Astrocyte (in vitro differentiated cells and primary cell): ENCODE data around the gene ABHD16B. TPM values are rescaled to one million over a fixed set of nuclear protein-coding genes. Genes with fewer than 3 reads are reported as not detected.

Experiments
- DNase-seq: peaks from one replicate; pipeline ENCODE4 v3.0.0-alpha.2; 2010; ENCODE audit warnings: low read depth
- FAIRE-seq: peaks from 2 replicates; lab custom pipeline; 2011; peaks lifted over from hg19 to GRCh38; lab: Jason Lieb, UNC
- H2AFZ ChIP-seq: 2 replicates; pipeline ENCODE4 v1.6.0; 2012; ENCODE audit warnings: low read depth, low read length, inconsistent platforms
- H3K27ac ChIP-seq: 2 replicates; pipeline ENCODE4 v1.5.1; 2011; ENCODE audit warnings: low read depth, low read length, inconsistent platforms
- H3K27me3 ChIP-seq: 2 replicates; pipeline ENCODE4 v1.6.0; 2011; ENCODE audit warnings: low read length, inconsistent platforms; ENCODE audit not compliant: insufficient read depth
- H3K36me3 ChIP-seq: 2 replicates; pipeline ENCODE4 v1.5.1; 2011; ENCODE audit warnings: low read length, inconsistent platforms; ENCODE audit not compliant: insufficient read depth
- H3K4me1 ChIP-seq: 2 replicates; pipeline ENCODE4 v1.5.1; 2011; ENCODE audit warnings: low read length, inconsistent platforms; ENCODE audit not compliant: insufficient read depth
- H3K4me2 ChIP-seq: 2 replicates; pipeline ENCODE4 v1.6.0; 2012; ENCODE audit warnings: low read length, inconsistent platforms
- H3K4me3 ChIP-seq: 2 replicates; pipeline ENCODE4 v1.5.1; 2011; ENCODE audit warnings: low read depth, mild to moderate bottlenecking, low read length, inconsistent platforms; ENCODE audit not compliant: insufficient read depth
- H3K79me2 ChIP-seq: 2 replicates; pipeline ENCODE4 v1.6.0; 2012; ENCODE audit warnings: mild to moderate bottlenecking, low read length, inconsistent platforms; ENCODE audit not compliant: insufficient read depth
- H3K9ac ChIP-seq: 2 replicates; pipeline ENCODE4 v1.6.0; 2012; ENCODE audit warnings: mild to moderate bottlenecking, low read length, inconsistent platforms
- H3K9me3 ChIP-seq: 2 replicates; pipeline ENCODE4 v1.5.1; 2012; ENCODE audit warnings: low read depth, mild to moderate bottlenecking, low read length, inconsistent platforms; ENCODE audit not compliant: insufficient read depth
- H4K20me1 ChIP-seq: 2 replicates; pipeline ENCODE4 v1.6.0; 2012; ENCODE audit warnings: low read length, inconsistent platforms; ENCODE audit not compliant: insufficient read depth
- H3K27ac Mint-ChIP-seq: one replicate; pipeline ENCODE4 v1.8.0; 2021; ENCODE audit warnings: mild to moderate bottlenecking, mixed read lengths; ENCODE audit not compliant: unreplicated experiment
- H3K27me3 Mint-ChIP-seq: one replicate; pipeline ENCODE4 v1.8.0; 2021; ENCODE audit warnings: low read depth, mixed read lengths; ENCODE audit not compliant: unreplicated experiment
- H3K36me3 Mint-ChIP-seq: one replicate; pipeline ENCODE4 v1.8.0; 2021; ENCODE audit warnings: low read depth, mixed read lengths; ENCODE audit not compliant: unreplicated experiment
- H3K4me1 Mint-ChIP-seq: one replicate; pipeline ENCODE4 v1.8.0; 2021; ENCODE audit warnings: low read depth, mixed read lengths; ENCODE audit not compliant: unreplicated experiment
- H3K4me3 Mint-ChIP-seq: one replicate; pipeline ENCODE4 v1.8.0; 2021; ENCODE audit warnings: mild to moderate bottlenecking, moderate library complexity, mixed read lengths; ENCODE audit not compliant: unreplicated experiment
- H3K9me3 Mint-ChIP-seq: one replicate; pipeline ENCODE4 v1.8.0; 2021; ENCODE audit warnings: mild to moderate bottlenecking, mixed read lengths; ENCODE audit not compliant: unreplicated experiment
- CTCF ChIP-seq: IDR thresholded peaks from 2 replicates; pipeline ENCODE4 v1.5.1; 2011; ENCODE audit warnings: low read depth, mild to moderate bottlenecking, inconsistent platforms, low read length, moderate library complexity; ENCODE audit not compliant: insufficient read depth
- EZH2 ChIP-seq: IDR thresholded peaks from 2 replicates; pipeline ENCODE4 v1.6.1; 2012; ENCODE audit warnings: mild to moderate bottlenecking, low read length, inconsistent platforms; ENCODE audit not compliant: insufficient read depth
- total RNA-seq: library from RNA; stranded (reverse); gene quantifications from 2 replicates; pipeline ENCODE4 v1.2.1, GENCODE V29; 2021

ABHD16B gene
- total RNA-seq, 1 donor from 2014 or later: not detected

GRCh38 chr20:63815615-63816253, 45.6 kb upstream of the ABHD16B start:
- FAIRE-seq (no peak), DNase-seq (no peak)
- Histone ChIP-seq H4K20me1 (peaks cover 33% of the 10 kb centered on the region), H3K36me3 (no peaks in the 10 kb centered on the region), H3K4me1 (no peaks in the 10 kb centered on the region), H3K9me3 (no peaks in the 10 kb centered on the region), H3K9ac (no peak overlapping the region), H3K79me2 (no peaks in the 10 kb centered on the region), H2AFZ (no peak overlapping the region), H3K4me2 (no peak overlapping the region), H3K27me3 (no peaks in the 10 kb centered on the region), H3K27ac (no peak overlapping the region), H3K4me3 (no peak overlapping the region)
- H3K27me3 Mint-ChIP-seq: no peaks in the 10 kb centered on the region
- TF ChIP-seq EZH2 (no peak), CTCF (no peak)
- no peaks in the 10 kb centered on the region for H3K9me3 Mint-ChIP-seq
- no peaks in the 10 kb centered on the region for H3K4me1 Mint-ChIP-seq
- H3K36me3 Mint-ChIP-seq: peaks cover 10% of the 10 kb centered on the region
- no peak overlapping the region for H3K4me3 Mint-ChIP-seq
- H3K27ac Mint-ChIP-seq: no peak overlapping the region

- TF ChIP-seq EZH2 (no peak), CTCF (peak; percentile 20)
- Histone ChIP-seq H4K20me1 (peaks cover 33% of the 10 kb centered on the region), H3K79me2 (peaks cover 5% of the 10 kb centered on the region), H3K4me3 (no peak overlapping the region), H3K9ac (peak overlapping the region; percentile 9), H3K27ac (no peak overlapping the region), H3K27me3 (peaks cover 7% of the 10 kb centered on the region), H3K36me3 (no peaks in the 10 kb centered on the region), H3K4me2 (peak overlapping the region; percentile 42), H2AFZ (no peak overlapping the region), H3K4me1 (no peaks in the 10 kb centered on the region), H3K9me3 (no peaks in the 10 kb centered on the region)
- peaks cover 10% of the 10 kb centered on the region for H3K36me3 Mint-ChIP-seq
- peaks cover 8% of the 10 kb centered on the region for H3K4me1 Mint-ChIP-seq
- H3K27me3 Mint-ChIP-seq: no peaks in the 10 kb centered on the region
- no peak for FAIRE-seq
- no peak overlapping the region for H3K27ac Mint-ChIP-seq
- DNase-seq: no peak
- peak overlapping the region; percentile 1 for H3K4me3 Mint-ChIP-seq
- no peaks in the 10 kb centered on the region for H3K9me3 Mint-ChIP-seq
Observed at GRCh38 chr20:63819224-63819921, 41.9 kb upstream of the ABHD16B start.

- no peak for FAIRE-seq
- Histone ChIP-seq H3K36me3 (no peaks in the 10 kb centered on the region), H3K4me2 (no peak overlapping the region), H3K4me3 (no peak overlapping the region), H3K79me2 (peaks cover 8% of the 10 kb centered on the region), H4K20me1 (peaks cover 23% of the 10 kb centered on the region), H3K9me3 (no peaks in the 10 kb centered on the region), H3K27me3 (peaks cover 7% of the 10 kb centered on the region), H3K4me1 (no peaks in the 10 kb centered on the region), H3K9ac (no peak overlapping the region), H2AFZ (no peak overlapping the region), H3K27ac (no peak overlapping the region)
- H3K9me3 Mint-ChIP-seq: no peaks in the 10 kb centered on the region
- DNase-seq: no peak
- TF ChIP-seq CTCF (no peak), EZH2 (no peak)
- H3K36me3 Mint-ChIP-seq: peaks cover 3% of the 10 kb centered on the region
- peak overlapping the region; percentile 62 for H3K27ac Mint-ChIP-seq
- no peak overlapping the region for H3K4me3 Mint-ChIP-seq
- H3K27me3 Mint-ChIP-seq: no peaks in the 10 kb centered on the region
- H3K4me1 Mint-ChIP-seq: peaks cover 17% of the 10 kb centered on the region
Observed at GRCh38 chr20:63821811-63822210, 39.5 kb upstream of the ABHD16B start.
